ENCODE measurements around the gene PICALM.

The PICALM gene

GRCh38 chr11:86079421-86079820 lies 10.5 kb upstream of the PICALM start:
- DNase-seq: no peak

- no peak for DNase-seq
Observed at GRCh38 chr11:86073948-86074347, 5.1 kb upstream of the PICALM start.

GRCh38 chr11:86072211-86072610 lies 3.3 kb upstream of the PICALM start:
- DNase-seq: no peak

GRCh38 chr11:86070142-86071056 lies 1.5 kb upstream of the PICALM start:
- DNase-seq: no peak

DNA sequence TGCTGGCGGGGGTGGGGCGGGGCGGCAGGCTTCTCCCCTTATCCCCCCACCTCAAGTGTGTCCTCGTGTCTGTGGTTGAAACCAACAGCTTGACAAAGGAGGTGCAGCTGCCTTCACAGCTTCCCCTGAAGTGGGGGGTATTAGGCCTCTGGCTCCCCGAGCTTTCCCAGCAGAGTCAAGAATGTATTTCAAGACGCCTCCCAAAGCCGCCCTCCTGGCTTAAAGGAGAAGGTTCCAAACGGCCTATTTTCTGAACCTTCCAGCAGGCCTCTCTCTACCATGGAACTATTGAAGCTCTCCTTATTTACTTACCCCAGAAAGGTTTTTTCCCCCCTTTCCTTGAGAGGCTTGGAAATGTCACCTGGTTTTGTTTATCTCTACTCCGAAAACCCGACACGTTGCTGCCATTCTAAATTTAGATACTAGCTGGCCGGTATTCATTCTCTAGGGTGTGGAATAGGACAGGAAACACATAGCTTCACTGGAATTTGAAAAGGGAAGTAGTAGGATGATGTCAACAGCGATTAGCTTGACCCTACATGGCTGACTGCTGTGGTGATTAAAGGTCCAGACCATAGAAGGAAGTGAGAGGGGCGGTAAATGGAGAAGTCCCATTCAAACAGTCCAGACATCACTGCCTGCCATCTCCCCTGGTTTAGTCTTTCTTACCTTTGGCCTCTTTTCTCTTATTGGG lies 671 bp upstream of the PICALM start:
- no peak for DNase-seq

GRCh38 chr11:86068138-86068871 lies 579 bp downstream of the PICALM start:
- peak; percentile 32 for DNase-seq

DNA sequence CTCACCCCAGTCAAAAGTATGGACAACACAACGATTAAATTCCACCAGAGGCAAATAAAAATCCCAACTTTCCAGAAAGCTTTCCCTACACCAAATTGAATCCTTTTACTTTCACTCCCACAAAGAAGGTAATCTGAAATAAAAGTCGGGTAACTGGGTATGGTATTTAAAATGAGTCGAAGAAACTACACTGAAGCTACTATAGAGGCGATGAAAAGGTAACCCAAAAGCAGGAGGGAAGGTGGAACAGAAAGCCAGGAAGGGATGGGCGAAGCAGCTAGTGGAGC lies 1.1 kb downstream of the PICALM start:
- no peak for DNase-seq

- DNase-seq: no peak
Observed at GRCh38 chr11:86067009-86067850, 1.7 kb downstream of the PICALM start.

DNA sequence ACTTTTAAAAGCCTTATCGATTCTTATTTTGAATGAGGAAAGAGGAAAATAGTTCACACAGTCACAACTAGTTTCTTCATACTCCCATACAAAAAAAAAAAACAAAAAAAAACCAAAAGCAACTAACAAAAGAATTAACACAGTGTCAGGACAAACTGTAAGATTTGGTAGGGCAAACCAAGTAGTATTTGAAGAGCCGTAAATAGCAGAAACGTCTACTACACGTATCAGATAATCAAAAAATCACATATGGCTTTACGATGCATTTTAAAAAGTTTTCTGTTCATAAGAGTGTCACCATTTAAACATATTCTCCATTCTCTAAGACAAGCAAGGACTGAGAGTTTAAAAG lies 2.3 kb downstream of the PICALM start:
- no peak for DNase-seq

DNA sequence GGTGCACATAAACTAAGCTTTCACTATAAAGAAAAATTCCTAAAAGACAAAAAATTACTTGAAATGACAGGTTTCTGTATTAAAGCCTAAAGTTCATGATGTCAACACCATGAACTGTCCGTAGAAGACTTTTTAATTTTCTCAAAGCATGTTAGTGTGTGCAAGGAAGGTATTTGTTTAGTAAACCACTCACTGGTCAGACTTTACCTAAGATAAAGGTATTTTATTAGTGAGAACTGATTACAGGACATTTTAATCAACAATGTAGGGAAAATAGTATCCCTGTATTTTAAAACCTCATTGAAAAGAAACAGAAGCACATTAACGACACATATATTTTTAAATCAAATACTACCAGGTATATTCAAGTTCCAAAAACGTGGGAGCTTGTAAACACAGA lies 2.9 kb downstream of the PICALM start:
- DNase-seq: no peak

GRCh38 chr11:86064220-86064803 lies 4.6 kb downstream of the PICALM start:
- no peak for DNase-seq

GRCh38 chr11:86063536-86063935 lies 5.3 kb downstream of the PICALM start:
- DNase-seq: no peak

DNA sequence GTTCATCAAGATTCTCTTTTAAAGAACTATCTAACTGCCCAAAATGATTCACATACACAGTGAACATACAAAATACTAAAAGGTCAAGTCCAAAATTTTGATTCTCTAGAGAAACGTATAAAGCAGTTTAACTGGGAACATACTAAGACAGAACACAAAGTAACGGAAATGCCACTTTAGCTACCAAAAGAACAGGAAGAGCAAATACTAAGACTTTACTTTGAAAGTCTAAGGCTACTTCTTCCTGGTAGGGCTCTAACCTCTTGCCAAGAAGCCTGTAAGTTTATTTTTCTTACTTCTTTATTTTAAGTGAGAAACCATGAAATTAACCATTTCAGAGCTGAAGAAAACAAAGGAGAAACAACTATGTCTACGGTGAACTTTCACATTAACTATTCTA lies 6.2 kb downstream of the PICALM start:
- no peak for DNase-seq

GRCh38 chr11:86061483-86062205 lies 7.2 kb downstream of the PICALM start:
- no peak for DNase-seq

- DNase-seq: no peak
Observed at GRCh38 chr11:86060544-86060943, 8.3 kb downstream of the PICALM start.

DNA sequence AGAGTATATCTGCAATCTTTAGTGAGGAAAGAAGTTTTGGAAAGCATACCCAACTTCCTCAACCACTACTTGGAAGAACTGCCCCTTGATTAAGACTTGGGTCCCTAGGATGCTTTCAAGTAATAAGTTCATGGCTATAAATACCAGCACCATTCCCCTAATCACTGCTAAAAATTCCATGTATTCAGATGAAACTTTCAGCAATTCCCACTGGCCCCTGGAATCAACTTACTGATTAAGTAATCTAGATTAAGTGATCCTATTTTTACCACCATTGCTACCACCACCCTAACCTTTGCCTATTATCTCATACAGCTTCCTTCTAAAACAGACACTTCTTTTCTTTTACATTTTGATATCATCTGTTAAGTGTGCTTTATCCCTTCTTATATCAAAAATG lies 10.5 kb downstream of the PICALM start:
- no peak for DNase-seq

DNA sequence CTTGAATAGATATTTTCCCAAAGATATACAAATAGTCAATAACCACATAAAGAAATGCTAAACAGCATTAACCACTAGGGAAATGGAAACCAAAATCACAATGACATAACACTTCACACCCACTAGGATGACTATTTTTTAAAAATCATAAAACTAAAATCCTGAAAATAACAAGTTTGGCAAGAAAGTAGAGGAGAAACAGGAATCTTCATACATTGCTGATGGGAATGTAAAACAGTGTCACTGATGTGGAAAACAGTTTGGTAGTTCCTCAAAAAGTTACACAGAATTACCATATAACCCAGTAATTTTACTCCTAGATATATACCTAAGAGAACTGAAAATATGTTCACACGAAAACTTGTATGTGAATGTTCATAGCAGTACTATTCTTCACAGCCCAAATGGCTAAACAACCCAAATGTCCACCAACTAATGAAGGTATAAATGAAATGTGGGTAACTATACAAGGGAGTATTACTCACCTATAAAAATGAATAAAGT lies 12.5 kb downstream of the PICALM start:
- no peak for DNase-seq

DNA sequence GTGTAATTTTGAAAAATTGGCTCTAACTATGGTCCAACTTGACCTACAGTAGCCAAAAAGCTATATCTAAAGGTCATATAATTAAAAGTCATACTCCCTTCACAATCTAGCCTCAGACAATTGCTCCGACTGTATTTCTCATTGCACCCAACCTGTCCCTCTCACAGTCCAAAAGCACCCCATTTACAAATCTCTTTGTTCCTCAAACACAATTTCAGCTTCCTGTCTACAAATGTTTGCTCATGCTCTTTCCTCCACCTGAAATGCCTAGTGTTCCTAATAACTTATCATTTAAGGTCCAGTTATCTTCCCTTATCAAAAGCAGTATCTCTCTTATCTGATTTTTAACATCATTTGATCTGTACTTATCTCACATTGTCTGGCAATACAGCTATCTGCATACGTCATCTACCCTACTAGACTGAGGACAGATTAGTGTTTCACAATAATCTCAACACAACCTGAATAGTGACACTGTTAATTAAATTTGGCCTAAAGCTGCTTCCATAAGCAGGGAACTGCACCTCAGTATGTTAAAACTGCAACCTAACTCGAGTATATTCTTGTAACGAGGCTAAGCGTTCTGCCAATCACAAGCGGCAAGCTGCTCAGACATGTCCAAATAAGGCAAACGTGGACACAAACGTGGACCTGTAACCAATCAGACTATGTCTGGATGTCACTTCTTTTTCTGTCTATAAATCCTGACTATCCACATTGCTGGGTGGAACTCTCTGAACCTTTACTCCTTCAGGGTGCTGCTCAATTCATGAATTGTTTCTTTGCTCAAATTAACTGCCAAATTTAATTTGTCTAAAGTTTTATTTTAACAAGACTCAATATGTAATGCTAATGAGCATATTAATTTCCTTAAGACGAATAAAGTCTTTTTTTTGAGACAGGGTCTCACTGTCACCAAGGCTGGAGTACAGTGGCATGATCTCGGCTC lies 15.9 kb downstream of the PICALM start:
- DNase-seq: no peak

DNA sequence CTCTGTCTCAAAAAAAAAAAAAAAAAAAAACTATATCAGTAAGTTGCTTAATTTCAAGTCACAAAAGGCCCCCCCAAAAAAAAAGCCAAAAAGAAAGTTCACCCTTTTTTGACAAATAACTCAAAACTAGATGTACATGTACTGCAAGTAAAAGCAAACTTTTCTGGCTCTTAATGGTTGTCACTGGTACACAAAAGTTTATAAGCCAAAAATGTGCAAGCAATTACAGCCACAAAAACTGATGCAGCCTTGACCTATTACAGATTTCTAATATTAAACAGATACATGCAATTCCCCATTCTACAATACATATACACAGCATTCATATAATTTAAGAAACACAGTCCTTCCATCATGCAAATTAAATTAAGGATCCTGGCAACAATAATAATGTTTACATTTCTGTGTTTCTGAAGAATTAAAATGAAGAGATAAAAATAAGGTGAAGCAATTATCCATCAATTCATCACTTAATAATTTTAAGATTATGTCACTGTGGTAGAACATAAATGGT lies 18.6 kb downstream of the PICALM start:
- DNase-seq: no peak
